ENCODE data around the gene ACTL8.

The ACTL8 gene

DNA sequence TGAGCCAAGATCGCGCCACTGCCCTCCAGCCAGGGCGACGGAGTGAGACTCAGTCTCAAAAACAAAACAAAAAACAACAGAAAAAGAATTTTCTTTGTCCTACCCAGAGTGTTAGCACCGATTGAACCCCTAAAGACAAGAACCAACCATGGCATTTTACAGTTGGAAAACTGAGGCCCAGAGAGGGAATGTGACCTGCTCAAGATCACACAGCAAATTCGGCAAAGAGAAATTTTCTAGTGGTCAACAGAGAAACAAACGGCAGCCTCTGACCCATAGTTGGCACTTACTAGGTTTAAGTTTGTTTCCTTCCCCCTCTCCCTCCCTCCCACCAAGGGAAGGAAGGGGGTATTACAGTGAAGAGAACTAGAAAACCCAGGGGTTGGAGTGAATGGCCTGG lies 20.5 kb upstream of the ACTL8 start:
- Histone ChIP-seq H3K27me3 (replicated peaks in 2 of 5; ENCODE audit: control insufficient read depth in 4 of 5, insufficient read depth in 5 of 5, low read length in 4 of 5) (peaks cover 0 to 8% (median 6%) of the 10 kb centered on the region in 5 experiments), H3K9me3 (ENCODE audit: control extremely low read depth in 1 of 5, control insufficient read depth in 4 of 5, insufficient read depth in 2 of 5, low read depth in 1 of 5, low read length in 4 of 5) (no peaks in the 10 kb centered on the region), H3K27ac (ENCODE audit: insufficient read depth in 1 of 2, low read depth in 1 of 2, low read length in 2 of 2, poor library complexity in 1 of 2, severe bottlenecking in 2 of 2) (no peak overlapping the region), H3K36me3 (ENCODE audit: control insufficient read depth in 4 of 4, insufficient read depth in 4 of 4, low read length in 3 of 4) (no peaks in the 10 kb centered on the region), H3K4me3 (ENCODE audit: control insufficient read depth in 1 of 7, extremely low read depth in 1 of 7, insufficient read depth in 4 of 7, low read depth in 2 of 7, low read length in 6 of 7) (no peak overlapping the region), H3K4me1 (ENCODE audit: control extremely low read depth in 1 of 4, control insufficient read depth in 4 of 4, insufficient read depth in 4 of 4, low read length in 3 of 4) (no peaks in the 10 kb centered on the region)
- 88% methylated on average over 1 of the region's 7 CpGs for WGBS (ENCODE audit: insufficient coverage)
- ChIA-PET CTCF (no interaction called here), POLR2A (no interaction called here)
- DNase-seq = no peak

DNA sequence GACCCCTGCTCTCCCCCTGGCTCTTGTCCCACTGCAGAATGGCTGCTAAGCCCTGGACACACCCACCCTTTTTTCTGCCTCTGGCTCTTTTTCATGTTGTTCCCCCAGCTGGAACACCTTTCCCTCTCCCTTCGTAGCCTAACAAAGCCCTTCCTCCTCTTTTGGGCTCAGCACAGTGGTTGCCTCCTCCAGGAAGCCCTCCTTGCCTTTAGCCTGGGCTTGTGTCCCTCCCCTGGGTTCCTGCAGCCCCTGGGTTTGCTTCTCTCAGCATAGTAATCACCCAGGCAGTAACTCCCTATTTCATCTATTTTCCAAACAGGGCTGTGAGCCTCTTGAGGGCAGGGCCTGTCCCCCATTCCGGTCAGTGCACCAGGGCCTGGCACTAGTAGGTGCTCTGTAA lies 19.8 kb upstream of the ACTL8 start:
- H3K4me3 ChIP-seq (ENCODE audit: control insufficient read depth in 1 of 7, extremely low read depth in 1 of 7, insufficient read depth in 4 of 7, low read depth in 2 of 7, low read length in 6 of 7) = no peak overlapping the region
- peaks cover 0 to 10% (median 6%) of the 10 kb centered on the region in 5 experiments for H3K27me3 ChIP-seq (replicated peaks in 2 of 5; ENCODE audit: control insufficient read depth in 4 of 5, insufficient read depth in 5 of 5, low read length in 4 of 5)
- no peaks in the 10 kb centered on the region for H3K4me1 ChIP-seq (ENCODE audit: control extremely low read depth in 1 of 4, control insufficient read depth in 4 of 4, insufficient read depth in 4 of 4, low read length in 3 of 4)
- ChIA-PET CTCF (no interaction called here), POLR2A (no interaction called here)
- DNase-seq = no peak
- WGBS (ENCODE audit: insufficient coverage) = 93% methylated on average over 2 of the region's 2 CpGs
- no peaks in the 10 kb centered on the region for H3K36me3 ChIP-seq (ENCODE audit: control insufficient read depth in 4 of 4, insufficient read depth in 4 of 4, low read length in 3 of 4)
- no peaks in the 10 kb centered on the region for H3K9me3 ChIP-seq (ENCODE audit: control extremely low read depth in 1 of 5, control insufficient read depth in 4 of 5, insufficient read depth in 2 of 5, low read depth in 1 of 5, low read length in 4 of 5)
- H3K27ac ChIP-seq (ENCODE audit: insufficient read depth in 1 of 2, low read depth in 1 of 2, low read length in 2 of 2, poor library complexity in 1 of 2, severe bottlenecking in 2 of 2) = no peak overlapping the region

GRCh38 chr1:17735793-17736192 lies 19.3 kb upstream of the ACTL8 start:
- CTCF ChIA-PET = no interaction called here

GRCh38 chr1:17736625-17737024 lies 18.5 kb upstream of the ACTL8 start:
- Histone ChIP-seq H3K27ac (ENCODE audit: insufficient read depth in 1 of 2, low read depth in 1 of 2, low read length in 2 of 2, poor library complexity in 1 of 2, severe bottlenecking in 2 of 2) (no peak overlapping the region), H3K36me3 (ENCODE audit: control insufficient read depth in 4 of 4, insufficient read depth in 4 of 4, low read length in 3 of 4) (no peaks in the 10 kb centered on the region), H3K4me1 (ENCODE audit: control extremely low read depth in 1 of 4, control insufficient read depth in 4 of 4, insufficient read depth in 4 of 4, low read length in 3 of 4) (no peaks in the 10 kb centered on the region), H3K4me3 (ENCODE audit: control insufficient read depth in 1 of 7, extremely low read depth in 1 of 7, insufficient read depth in 4 of 7, low read depth in 2 of 7, low read length in 6 of 7) (no peak overlapping the region), H3K27me3 (replicated peaks in 2 of 5; ENCODE audit: control insufficient read depth in 4 of 5, insufficient read depth in 5 of 5, low read length in 4 of 5) (peaks cover 0 to 20% (median 3%) of the 10 kb centered on the region in 5 experiments), H3K9me3 (ENCODE audit: control extremely low read depth in 1 of 5, control insufficient read depth in 4 of 5, insufficient read depth in 2 of 5, low read depth in 1 of 5, low read length in 4 of 5) (no peaks in the 10 kb centered on the region)
- ChIA-PET POLR2A (no interaction called here), CTCF (no interaction called here)
- no peak for DNase-seq
- WGBS (ENCODE audit: insufficient coverage) = 66% methylated on average over 5 of the region's 6 CpGs

More at GRCh38 chr1:17735793-17736192, 19.3 kb upstream of the ACTL8 start:
- Histone ChIP-seq H3K36me3 (ENCODE audit: control insufficient read depth in 4 of 4, insufficient read depth in 4 of 4, low read length in 3 of 4) (no peaks in the 10 kb centered on the region), H3K27me3 (replicated peaks in 2 of 5; ENCODE audit: control insufficient read depth in 4 of 5, insufficient read depth in 5 of 5, low read length in 4 of 5) (peaks cover 0 to 13% (median 7%) of the 10 kb centered on the region in 5 experiments), H3K27ac (ENCODE audit: insufficient read depth in 1 of 2, low read depth in 1 of 2, low read length in 2 of 2, poor library complexity in 1 of 2, severe bottlenecking in 2 of 2) (no peak overlapping the region), H3K9me3 (ENCODE audit: control extremely low read depth in 1 of 5, control insufficient read depth in 4 of 5, insufficient read depth in 2 of 5, low read depth in 1 of 5, low read length in 4 of 5) (no peaks in the 10 kb centered on the region), H3K4me3 (ENCODE audit: control insufficient read depth in 1 of 7, extremely low read depth in 1 of 7, insufficient read depth in 4 of 7, low read depth in 2 of 7, low read length in 6 of 7) (no peak overlapping the region), H3K4me1 (ENCODE audit: control extremely low read depth in 1 of 4, control insufficient read depth in 4 of 4, insufficient read depth in 4 of 4, low read length in 3 of 4) (no peaks in the 10 kb centered on the region)
- DNase-seq = no peak
- WGBS (ENCODE audit: insufficient coverage) = 62% methylated on average over 5 of the region's 7 CpGs
- POLR2A ChIA-PET = no interaction called here

- H3K27ac ChIP-seq (ENCODE audit: insufficient read depth in 1 of 2, low read depth in 1 of 2, low read length in 2 of 2, poor library complexity in 1 of 2, severe bottlenecking in 2 of 2) = no peak overlapping the region
- ChIA-PET POLR2A (no interaction called here), CTCF (no interaction called here)
- H3K4me3 ChIP-seq (ENCODE audit: control insufficient read depth in 1 of 7, extremely low read depth in 1 of 7, insufficient read depth in 4 of 7, low read depth in 2 of 7, low read length in 6 of 7) = no peak overlapping the region
- H3K9me3 ChIP-seq (ENCODE audit: control extremely low read depth in 1 of 5, control insufficient read depth in 4 of 5, insufficient read depth in 2 of 5, low read depth in 1 of 5, low read length in 4 of 5) = no peaks in the 10 kb centered on the region
- H3K4me1 ChIP-seq (ENCODE audit: control extremely low read depth in 1 of 4, control insufficient read depth in 4 of 4, insufficient read depth in 4 of 4, low read length in 3 of 4) = no peaks in the 10 kb centered on the region
- no peak for DNase-seq
- H3K27me3 ChIP-seq (replicated peaks in 2 of 5; ENCODE audit: control insufficient read depth in 4 of 5, insufficient read depth in 5 of 5, low read length in 4 of 5) = peaks cover 0 to 35% (median 3%) of the 10 kb centered on the region in 5 experiments
- no peaks in the 10 kb centered on the region for H3K36me3 ChIP-seq (ENCODE audit: control insufficient read depth in 4 of 4, insufficient read depth in 4 of 4, low read length in 3 of 4)
Observed at GRCh38 chr1:17739050-17739449, 16.1 kb upstream of the ACTL8 start.

GRCh38 chr1:17741052-17741451 lies 14.1 kb upstream of the ACTL8 start:
- Histone ChIP-seq H3K27ac (ENCODE audit: insufficient read depth in 1 of 2, low read depth in 1 of 2, low read length in 2 of 2, poor library complexity in 1 of 2, severe bottlenecking in 2 of 2) (no peak overlapping the region), H3K4me1 (ENCODE audit: control extremely low read depth in 1 of 4, control insufficient read depth in 4 of 4, insufficient read depth in 4 of 4, low read length in 3 of 4) (no peaks in the 10 kb centered on the region), H3K27me3 (replicated peaks in 2 of 5; ENCODE audit: control insufficient read depth in 4 of 5, insufficient read depth in 5 of 5, low read length in 4 of 5) (peaks cover 0 to 44% (median 4%) of the 10 kb centered on the region in 5 experiments), H3K36me3 (ENCODE audit: control insufficient read depth in 4 of 4, insufficient read depth in 4 of 4, low read length in 3 of 4) (no peaks in the 10 kb centered on the region), H3K4me3 (ENCODE audit: control insufficient read depth in 1 of 7, extremely low read depth in 1 of 7, insufficient read depth in 4 of 7, low read depth in 2 of 7, low read length in 6 of 7) (no peak overlapping the region), H3K9me3 (ENCODE audit: control extremely low read depth in 1 of 5, control insufficient read depth in 4 of 5, insufficient read depth in 2 of 5, low read depth in 1 of 5, low read length in 4 of 5) (no peaks in the 10 kb centered on the region)
- ChIA-PET CTCF (no interaction called here), POLR2A (no interaction called here)
- no peak for DNase-seq
- 76% methylated on average over 5 of the region's 5 CpGs for WGBS (ENCODE audit: insufficient coverage)

DNA sequence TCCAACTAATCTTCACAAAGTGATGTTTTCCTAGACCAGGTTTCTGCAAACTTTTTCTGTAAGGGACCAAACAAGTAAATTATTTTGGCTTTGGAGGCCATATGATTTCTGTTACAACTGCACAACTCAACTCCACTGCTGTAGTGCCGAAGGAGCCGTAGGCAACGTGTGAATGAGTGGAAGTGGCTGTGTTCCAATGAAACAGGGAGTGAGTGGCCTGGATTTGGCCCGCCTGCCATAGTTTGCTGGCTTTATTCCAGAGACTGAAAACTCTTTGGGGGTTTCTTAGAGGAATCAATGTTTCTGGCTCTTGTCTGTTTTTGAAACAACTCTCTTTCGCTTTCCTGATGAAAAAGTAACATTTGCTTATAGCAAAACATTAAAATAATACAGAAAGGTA lies 12.6 kb upstream of the ACTL8 start:
- POLR2A ChIA-PET = no interaction called here
- Histone ChIP-seq H3K27ac (ENCODE audit: insufficient read depth in 1 of 2, low read depth in 1 of 2, low read length in 2 of 2, poor library complexity in 1 of 2, severe bottlenecking in 2 of 2) (no peak overlapping the region), H3K9me3 (ENCODE audit: control extremely low read depth in 1 of 5, control insufficient read depth in 4 of 5, insufficient read depth in 2 of 5, low read depth in 1 of 5, low read length in 4 of 5) (no peaks in the 10 kb centered on the region), H3K4me3 (ENCODE audit: control insufficient read depth in 1 of 7, extremely low read depth in 1 of 7, insufficient read depth in 4 of 7, low read depth in 2 of 7, low read length in 6 of 7) (no peak overlapping the region), H3K36me3 (ENCODE audit: control insufficient read depth in 4 of 4, insufficient read depth in 4 of 4, low read length in 3 of 4) (no peaks in the 10 kb centered on the region), H3K27me3 (replicated peaks in 2 of 5; ENCODE audit: control insufficient read depth in 4 of 5, insufficient read depth in 5 of 5, low read length in 4 of 5) (peaks cover 0 to 38% (median 2%) of the 10 kb centered on the region in 5 experiments), H3K4me1 (ENCODE audit: control extremely low read depth in 1 of 4, control insufficient read depth in 4 of 4, insufficient read depth in 4 of 4, low read length in 3 of 4) (no peaks in the 10 kb centered on the region)
- 82% methylated on average over 4 of the region's 5 CpGs for WGBS (ENCODE audit: insufficient coverage)
- DNase-seq = no peak
- CTCF ChIA-PET = no interaction called here
